SU-DHL-6 (cell line): ENCODE data around the gene KCNC1.

Source experiments
- H2AFZ ChIP-seq: fragments of 200-600 bp; sonication (generic); 2 replicates; pipeline ENCODE4 v1.6.1; 2014; ENCODE audit warnings: low read depth, mild to moderate bottlenecking, moderate library complexity, mixed read lengths, antibody characterized with exemption, low read length; ENCODE audit not compliant: severe bottlenecking
- H3F3A ChIP-seq: fragments of 200-600 bp; shearing (Covaris generic); 2 replicates; pipeline ENCODE4 v1.6.0; 2016; ENCODE audit warnings: antibody characterized with exemption, mild to moderate bottlenecking; ENCODE audit not compliant: insufficient read depth
- H3K27ac ChIP-seq: fragments of 200-600 bp; sonication (generic); 2 replicates; pipeline ENCODE4 v1.5.1; 2016; ENCODE audit warnings: low read depth, mild to moderate bottlenecking, low read length, moderate library complexity, mixed read lengths
- H3K27me3 ChIP-seq: fragments of 200-600 bp; sonication (generic), shearing (Covaris generic); 2 replicates; pipeline ENCODE4 v1.6.0; 2014; ENCODE audit warnings: mild to moderate bottlenecking, low read length
- H3K36me3 ChIP-seq: fragments of 200-600 bp; sonication (generic); 2 replicates; pipeline ENCODE4 v1.6.1; 2014; ENCODE audit warnings: mild to moderate bottlenecking, low read length, mixed read lengths
- H3K4me2 ChIP-seq: fragments of 300-600, 200-600 bp; shearing (Covaris generic), sonication (generic); 2 replicates; pipeline ENCODE4 v1.6.0; 2014; ENCODE audit warnings: low read length, low read depth, mild to moderate bottlenecking; ENCODE audit not compliant: poor library complexity, severe bottlenecking
- H3K4me3 ChIP-seq: fragments of 200-600 bp; sonication (generic); 2 replicates; pipeline ENCODE4 v1.5.1; 2014; ENCODE audit warnings: antibody characterized with exemption, low read length, mild to moderate bottlenecking, mixed read lengths; ENCODE audit not compliant: insufficient read depth, poor library complexity, severe bottlenecking
- H3K79me2 ChIP-seq: fragments of 200-600 bp; sonication (generic); 2 replicates; pipeline ENCODE4 v1.6.1; 2014; ENCODE audit warnings: mild to moderate bottlenecking, low read length, moderate library complexity; ENCODE audit not compliant: insufficient read depth
- H3K9ac ChIP-seq: fragments of 200-600 bp; sonication (generic); 2 replicates; pipeline ENCODE4 v1.7.0; 2014; ENCODE audit warnings: mild to moderate bottlenecking, low read length
- H3K9me2 ChIP-seq: fragments of 200-600 bp; sonication (generic); replicated peaks from 2 replicates; pipeline ENCODE4 v1.6.1; 2014; ENCODE audit warnings: low read length; ENCODE audit not compliant: insufficient read depth
- H3K9me3 ChIP-seq: fragments of 200-600 bp; sonication (generic); 2 replicates; pipeline ENCODE4 v1.6.1; 2014; ENCODE audit warnings: low read length, mixed read lengths; ENCODE audit not compliant: insufficient read depth
- H4K20me1 ChIP-seq: fragments of 200-600 bp; sonication (generic); 2 replicates; pipeline ENCODE4 v1.6.1; 2014; ENCODE audit warnings: low read depth, mild to moderate bottlenecking, antibody characterized with exemption, low read length, moderate library complexity, mixed read lengths
- EZH2phosphoT487 ChIP-seq: fragments of 200-600 bp; sonication (generic), shearing (Covaris generic); conservative IDR thresholded peaks from 2 replicates; pipeline ENCODE4 v1.6.1; 2018; ENCODE audit warnings: mild to moderate bottlenecking, antibody characterized with exemption, low read length, moderate library complexity, mixed read lengths
- TF ChIP-seq, protein P1 (sequence below): fragments of 200-600 bp; sonication (generic); IDR thresholded peaks from one replicate; pipeline ENCODE4 v1.5.1; 2017; ENCODE audit warnings: antibody characterized with exemption, mild to moderate bottlenecking, low read length, moderate library complexity; ENCODE audit not compliant: insufficient read depth, poor library complexity, severe bottlenecking

The KCNC1 gene

GRCh38 chr11:17778352-17778751, 43.8 kb downstream of the KCNC1 start:
- H2AFZ ChIP-seq: no peak overlapping the region
- H3K4me3 ChIP-seq: no peak overlapping the region
- no peak overlapping the region for H3K27ac ChIP-seq
- no peaks in the 10 kb centered on the region for H4K20me1 ChIP-seq
- no peak overlapping the region for H3K9ac ChIP-seq
- no peaks in the 10 kb centered on the region for H3K36me3 ChIP-seq
- no peaks in the 10 kb centered on the region for H3K27me3 ChIP-seq
- H3K9me2 ChIP-seq: no peaks in the 10 kb centered on the region
- no peak overlapping the region for H3K4me2 ChIP-seq
- TF ChIP-seq, protein P1, sequence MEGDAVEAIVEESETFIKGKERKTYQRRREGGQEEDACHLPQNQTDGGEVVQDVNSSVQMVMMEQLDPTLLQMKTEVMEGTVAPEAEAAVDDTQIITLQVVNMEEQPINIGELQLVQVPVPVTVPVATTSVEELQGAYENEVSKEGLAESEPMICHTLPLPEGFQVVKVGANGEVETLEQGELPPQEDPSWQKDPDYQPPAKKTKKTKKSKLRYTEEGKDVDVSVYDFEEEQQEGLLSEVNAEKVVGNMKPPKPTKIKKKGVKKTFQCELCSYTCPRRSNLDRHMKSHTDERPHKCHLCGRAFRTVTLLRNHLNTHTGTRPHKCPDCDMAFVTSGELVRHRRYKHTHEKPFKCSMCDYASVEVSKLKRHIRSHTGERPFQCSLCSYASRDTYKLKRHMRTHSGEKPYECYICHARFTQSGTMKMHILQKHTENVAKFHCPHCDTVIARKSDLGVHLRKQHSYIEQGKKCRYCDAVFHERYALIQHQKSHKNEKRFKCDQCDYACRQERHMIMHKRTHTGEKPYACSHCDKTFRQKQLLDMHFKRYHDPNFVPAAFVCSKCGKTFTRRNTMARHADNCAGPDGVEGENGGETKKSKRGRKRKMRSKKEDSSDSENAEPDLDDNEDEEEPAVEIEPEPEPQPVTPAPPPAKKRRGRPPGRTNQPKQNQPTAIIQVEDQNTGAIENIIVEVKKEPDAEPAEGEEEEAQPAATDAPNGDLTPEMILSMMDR: no peak
- TF ChIP-seq EZH2phosphoT487: no peak
- no peaks in the 10 kb centered on the region for H3K79me2 ChIP-seq
- H3F3A ChIP-seq: no peaks in the 10 kb centered on the region
- H3K9me3 ChIP-seq: no peaks in the 10 kb centered on the region

GRCh38 chr11:17778956-17779860, 44.6 kb downstream of the KCNC1 start:
- TF ChIP-seq, protein P1: no peak
- TF ChIP-seq EZH2phosphoT487: no peak
- Histone ChIP-seq H3K9ac (no peak overlapping the region), H3K4me3 (no peak overlapping the region), H4K20me1 (no peaks in the 10 kb centered on the region), H3K9me2 (no peaks in the 10 kb centered on the region), H3K79me2 (no peaks in the 10 kb centered on the region), H3F3A (no peaks in the 10 kb centered on the region), H3K4me2 (no peak overlapping the region), H2AFZ (no peak overlapping the region), H3K27ac (no peak overlapping the region), H3K27me3 (no peaks in the 10 kb centered on the region), H3K9me3 (no peaks in the 10 kb centered on the region), H3K36me3 (no peaks in the 10 kb centered on the region)

- no peaks in the 10 kb centered on the region for H3K79me2 ChIP-seq
- no peaks in the 10 kb centered on the region for H4K20me1 ChIP-seq
- H3F3A ChIP-seq: no peaks in the 10 kb centered on the region
- H3K4me2 ChIP-seq: no peak overlapping the region
- no peaks in the 10 kb centered on the region for H3K27me3 ChIP-seq
- H2AFZ ChIP-seq: no peak overlapping the region
- H3K9me3 ChIP-seq: no peaks in the 10 kb centered on the region
- no peak overlapping the region for H3K9ac ChIP-seq
- H3K36me3 ChIP-seq: no peaks in the 10 kb centered on the region
- TF ChIP-seq, protein P1: no peak
- no peak for TF ChIP-seq EZH2phosphoT487
- no peak overlapping the region for H3K4me3 ChIP-seq
- no peaks in the 10 kb centered on the region for H3K9me2 ChIP-seq
- H3K27ac ChIP-seq: no peak overlapping the region
These were observed 45.4 kb downstream of the KCNC1 start for GRCh38 chr11:17779861-17780594.
